HEK293 (cell line): ENCODE measurements around the gene BAG2.
A peak's percentile ranks its signal among the peaks of the same experiment; 100 is the strongest.

Experiments used
- CTCF ChIA-PET: fragments of 350-600 bp; formaldehyde crosslinking; extraction: SDS; loops from one replicate; lab custom pipeline; 2021; ENCODE audit warnings: antibody characterized with exemption; lab: Yijun Ruan, JAX
- POLR2A ChIA-PET: fragments of 300-600 bp; formaldehyde crosslinking; extraction: SDS; loops from one replicate; lab custom pipeline; 2020; ENCODE audit warnings: antibody characterized with exemption, inconsistent platforms; lab: Yijun Ruan, JAX
- H3K27ac ChIP-seq: fragments of 200-500 bp; sonication (Bioruptor generic); 2 replicates; pipeline ENCODE4 v1.5.1; 2014; ENCODE audit warnings: low read depth, low read length, control low read depth, inconsistent platforms; ENCODE audit errors: extremely low read depth
- H3K36me3 ChIP-seq, 2 experiments: fragments of 200-500 bp in 1 of 2; sonication (Bioruptor generic) in 1 of 2; 1 replicate in 1 of 2; 2 replicates in 1 of 2; pipeline ENCODE4 v1.5.1; 2014 to 2017; ENCODE audit warnings: inconsistent platforms in 2 of 2, low read length in 2 of 2; ENCODE audit not compliant: control insufficient read depth in 2 of 2, insufficient read depth in 1 of 2
- H3K4me1 ChIP-seq: fragments of 200-500 bp; sonication (Bioruptor generic); 2 replicates; pipeline ENCODE4 v1.5.1; 2014; ENCODE audit warnings: mild to moderate bottlenecking, low read length, inconsistent platforms; ENCODE audit not compliant: control insufficient read depth, insufficient read depth
- H3K4me3 ChIP-seq: 2 replicates; pipeline ENCODE4 v1.5.1; 2011; ENCODE audit warnings: low read depth, mild to moderate bottlenecking, control low read depth, low read length, moderate library complexity
- H3K9me3 ChIP-seq: fragments of 200-500 bp; sonication (Bioruptor generic); 2 replicates; pipeline ENCODE4 v1.5.1; 2014; ENCODE audit warnings: low read depth, low read length, inconsistent platforms; ENCODE audit not compliant: control insufficient read depth, insufficient read depth
- REPIN1 ChIP-seq: fragments of 450-650 bp; formaldehyde crosslinking; IDR thresholded peaks from 2 replicates; pipeline ENCODE4 v1.5.1; 2017; ENCODE audit warnings: missing biosample characterization, missing genetic modification characterization, low read depth
- SCRT2 ChIP-seq: fragments of 450-650 bp; formaldehyde crosslinking; IDR thresholded peaks from 2 replicates; pipeline ENCODE4 v1.5.1; 2016; ENCODE audit warnings: missing biosample characterization, missing genetic modification characterization
- SETDB1 ChIP-seq: IDR thresholded peaks from one replicate; pipeline ENCODE4 v1.6.1; 2017; ENCODE audit warnings: mild to moderate bottlenecking, low read length, moderate library complexity, mixed read lengths; ENCODE audit not compliant: insufficient read length
- SP2 ChIP-seq: fragments of 450-650 bp; formaldehyde crosslinking; IDR thresholded peaks from 2 replicates; pipeline ENCODE4 v1.5.1; 2016; ENCODE audit warnings: missing biosample characterization, missing genetic modification characterization
- SP3 ChIP-seq: fragments of 450-650 bp; formaldehyde crosslinking; IDR thresholded peaks from 2 replicates; pipeline ENCODE4 v1.5.1; 2016; ENCODE audit warnings: missing biosample characterization, missing genetic modification characterization
- TRIM28 ChIP-seq: IDR thresholded peaks from 2 replicates; pipeline ENCODE4 v1.6.1; 2011; ENCODE audit warnings: low read length, control low read depth, borderline replicate concordance
- ZBTB8A ChIP-seq: fragments of 450-650 bp; formaldehyde crosslinking; IDR thresholded peaks from 2 replicates; pipeline ENCODE4 v1.5.1; 2016; ENCODE audit warnings: missing biosample characterization, missing genetic modification characterization
- ZNF146 ChIP-seq: fragments of 450-650 bp; formaldehyde crosslinking; IDR thresholded peaks from 2 replicates; pipeline ENCODE4 v1.5.1; 2016; ENCODE audit warnings: missing biosample characterization, missing genetic modification characterization
- ZNF175 ChIP-seq: fragments of 450-650 bp; formaldehyde crosslinking; IDR thresholded peaks from 2 replicates; pipeline ENCODE4 v1.5.1; 2016; ENCODE audit warnings: missing biosample characterization, missing genetic modification characterization
- ZNF202 ChIP-seq: fragments of 450-650 bp; formaldehyde crosslinking; IDR thresholded peaks from 2 replicates; pipeline ENCODE4 v1.5.1; 2016; ENCODE audit warnings: missing biosample characterization, missing genetic modification characterization, borderline replicate concordance
- ZNF211 ChIP-seq: fragments of 450-650 bp; formaldehyde crosslinking; IDR thresholded peaks from 2 replicates; pipeline ENCODE4 v1.5.1; 2016; ENCODE audit warnings: low read depth, missing biosample characterization, missing genetic modification characterization
- ZNF23 ChIP-seq: fragments of 450-650 bp; formaldehyde crosslinking; IDR thresholded peaks from 2 replicates; pipeline ENCODE4 v1.5.1; 2016; ENCODE audit warnings: missing biosample characterization, missing genetic modification characterization, borderline replicate concordance
- ZNF354C ChIP-seq: fragments of 450-650 bp; formaldehyde crosslinking; IDR thresholded peaks from 2 replicates; pipeline ENCODE4 v1.5.1; 2016; ENCODE audit warnings: missing biosample characterization, missing genetic modification characterization, low read depth, borderline replicate concordance
- ZNF423 ChIP-seq: fragments of 450-650 bp; formaldehyde crosslinking; IDR thresholded peaks from 2 replicates; pipeline ENCODE4 v1.5.1; 2016; ENCODE audit warnings: missing biosample characterization, missing genetic modification characterization
- ZNF529 ChIP-seq: fragments of 450-650 bp; formaldehyde crosslinking; IDR thresholded peaks from 2 replicates; pipeline ENCODE4 v1.5.1; 2017; ENCODE audit warnings: missing genetic modification characterization, missing biosample characterization; ENCODE audit not compliant: insufficient replicate concordance
- ZNF549 ChIP-seq: fragments of 450-650 bp; IDR thresholded peaks from 2 replicates; pipeline ENCODE4 v1.5.1; 2018; ENCODE audit warnings: missing biosample characterization, missing genetic modification characterization, mild to moderate bottlenecking, inconsistent platforms, moderate library complexity
- ZNF558 ChIP-seq: fragments of 450-650 bp; formaldehyde crosslinking; IDR thresholded peaks from 2 replicates; pipeline ENCODE4 v1.5.1; 2016; ENCODE audit warnings: missing biosample characterization, missing genetic modification characterization
- ZNF560 ChIP-seq: fragments of 450-650 bp; formaldehyde crosslinking; IDR thresholded peaks from 2 replicates; pipeline ENCODE4 v1.5.1; 2017; ENCODE audit warnings: missing biosample characterization, missing genetic modification characterization, borderline replicate concordance
- ZNF561 ChIP-seq: fragments of 450-650 bp; IDR thresholded peaks from 2 replicates; pipeline ENCODE4 v1.5.1; 2018; ENCODE audit warnings: missing biosample characterization, missing genetic modification characterization, borderline replicate concordance
- ZSCAN23 ChIP-seq: fragments of 450-650 bp; formaldehyde crosslinking; IDR thresholded peaks from 2 replicates; pipeline ENCODE4 v1.5.1; 2016; ENCODE audit warnings: missing biosample characterization, missing genetic modification characterization
- TF ChIP-seq, protein P1 (sequence below): fragments of 450-650 bp; formaldehyde crosslinking; IDR thresholded peaks from 2 replicates; pipeline ENCODE4 v1.5.1; 2016; ENCODE audit warnings: missing biosample characterization, missing genetic modification characterization
- TF ChIP-seq, protein P2 (sequence below): fragments of 450-650 bp; formaldehyde crosslinking; IDR thresholded peaks from 2 replicates; pipeline ENCODE4 v1.5.1; 2016; ENCODE audit warnings: missing biosample characterization, missing genetic modification characterization
- TF ChIP-seq, protein P3 (sequence below): fragments of 450-650 bp; formaldehyde crosslinking; IDR thresholded peaks from 2 replicates; pipeline ENCODE4 v1.5.1; 2017; ENCODE audit warnings: missing biosample characterization, missing genetic modification characterization

BAG2 gene

DNA sequence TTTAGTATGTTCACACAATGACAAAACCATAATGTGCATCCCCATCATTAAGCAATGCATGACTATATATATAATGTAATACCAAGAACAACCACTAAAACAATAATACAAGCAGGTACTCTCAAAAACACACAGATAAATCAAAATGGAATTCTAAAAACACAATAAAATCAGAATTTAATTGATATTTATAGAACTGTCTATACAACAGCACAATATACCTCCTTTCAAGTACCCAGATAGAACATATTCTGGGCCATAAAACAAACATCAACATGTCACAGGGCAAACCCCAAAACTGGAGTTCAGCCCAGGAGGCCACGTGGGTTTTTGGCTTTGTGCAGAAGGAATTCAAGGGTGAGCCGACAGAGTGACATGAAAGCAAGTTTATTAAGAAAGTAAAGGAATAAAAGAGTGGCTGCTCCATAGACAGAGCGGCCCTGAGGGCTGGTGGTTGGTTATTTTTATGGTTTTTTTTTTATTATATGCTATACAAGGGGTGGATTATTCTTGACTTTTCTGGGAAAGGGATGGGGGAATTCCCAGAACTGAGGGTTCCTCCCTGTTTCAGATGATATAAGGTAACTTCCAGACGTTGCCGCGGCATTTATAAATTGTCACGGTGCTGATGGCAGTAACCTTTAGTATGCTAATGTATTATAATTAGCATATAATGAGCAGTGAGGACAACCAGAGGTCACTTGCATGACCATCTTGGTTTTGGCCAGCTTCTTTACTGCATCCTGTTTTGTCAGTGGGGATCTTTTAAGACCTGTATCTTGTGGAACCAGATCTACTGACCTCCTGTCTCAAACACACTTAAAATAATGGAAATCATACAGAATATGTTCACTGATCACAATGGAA lies 44.3 kb downstream of the BAG2 start:
- Histone ChIP-seq H3K9me3 (no peaks in the 10 kb centered on the region), H3K27ac (no peak overlapping the region), H3K4me3 (no peak overlapping the region), H3K36me3 (peaks cover 0 to 7% of the 10 kb centered on the region in 2 experiments; a peak in 1 of 3 replicates), H3K4me1 (no peaks in the 10 kb centered on the region)
- POLR2A ChIA-PET, result no interaction called here
- CTCF ChIA-PET, result interaction anchor here (0.5 to 0.7 kb wide), 3 partner anchors 50 to 256 kb away, joined by 3 read pairs; no protein-coding TSS in a partner anchor
- TF ChIP-seq ZBTB8A (tag by site-specific recombination) (no peak), ZSCAN23 (tag by site-specific recombination) (no peak), SP3 (tag by site-specific recombination) (no peak), ZNF354C (tag by site-specific recombination) (no peak)
- TF ChIP-seq, protein P1, sequence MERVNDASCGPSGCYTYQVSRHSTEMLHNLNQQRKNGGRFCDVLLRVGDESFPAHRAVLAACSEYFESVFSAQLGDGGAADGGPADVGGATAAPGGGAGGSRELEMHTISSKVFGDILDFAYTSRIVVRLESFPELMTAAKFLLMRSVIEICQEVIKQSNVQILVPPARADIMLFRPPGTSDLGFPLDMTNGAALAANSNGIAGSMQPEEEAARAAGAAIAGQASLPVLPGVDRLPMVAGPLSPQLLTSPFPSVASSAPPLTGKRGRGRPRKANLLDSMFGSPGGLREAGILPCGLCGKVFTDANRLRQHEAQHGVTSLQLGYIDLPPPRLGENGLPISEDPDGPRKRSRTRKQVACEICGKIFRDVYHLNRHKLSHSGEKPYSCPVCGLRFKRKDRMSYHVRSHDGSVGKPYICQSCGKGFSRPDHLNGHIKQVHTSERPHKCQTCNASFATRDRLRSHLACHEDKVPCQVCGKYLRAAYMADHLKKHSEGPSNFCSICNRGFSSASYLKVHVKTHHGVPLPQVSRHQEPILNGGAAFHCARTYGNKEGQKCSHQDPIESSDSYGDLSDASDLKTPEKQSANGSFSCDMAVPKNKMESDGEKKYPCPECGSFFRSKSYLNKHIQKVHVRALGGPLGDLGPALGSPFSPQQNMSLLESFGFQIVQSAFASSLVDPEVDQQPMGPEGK (tag by site-specific recombination), result no peak
- TF ChIP-seq, protein P2, sequence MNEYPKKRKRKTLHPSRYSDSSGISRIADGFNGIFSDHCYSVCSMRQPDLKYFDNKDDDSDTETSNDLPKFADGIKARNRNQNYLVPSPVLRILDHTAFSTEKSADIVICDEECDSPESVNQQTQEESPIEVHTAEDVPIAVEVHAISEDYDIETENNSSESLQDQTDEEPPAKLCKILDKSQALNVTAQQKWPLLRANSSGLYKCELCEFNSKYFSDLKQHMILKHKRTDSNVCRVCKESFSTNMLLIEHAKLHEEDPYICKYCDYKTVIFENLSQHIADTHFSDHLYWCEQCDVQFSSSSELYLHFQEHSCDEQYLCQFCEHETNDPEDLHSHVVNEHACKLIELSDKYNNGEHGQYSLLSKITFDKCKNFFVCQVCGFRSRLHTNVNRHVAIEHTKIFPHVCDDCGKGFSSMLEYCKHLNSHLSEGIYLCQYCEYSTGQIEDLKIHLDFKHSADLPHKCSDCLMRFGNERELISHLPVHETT, result no peak
- TF ChIP-seq, all 188 proteins: peak for 0

DNA sequence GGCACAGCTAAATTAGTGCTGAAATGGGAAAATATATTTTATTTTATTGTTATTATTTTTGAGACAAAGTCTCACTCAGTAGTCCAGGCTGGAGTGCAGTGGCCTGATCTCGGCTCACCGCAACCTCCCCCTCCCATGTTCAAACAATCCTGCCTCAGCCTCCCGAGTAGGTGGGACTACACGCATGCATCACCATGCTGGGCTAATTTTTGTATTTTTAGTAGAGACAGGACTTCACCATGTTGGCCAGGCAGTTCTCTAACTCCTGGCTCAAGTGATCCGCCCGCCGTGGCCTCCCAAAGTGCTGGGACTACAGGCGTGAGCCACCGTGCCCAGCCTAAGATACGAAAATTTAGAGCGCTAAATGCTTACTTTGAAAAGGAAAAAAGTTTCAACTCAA lies 45.1 kb downstream of the BAG2 start:
- TF ChIP-seq SP2, result no peak
- 0 out of 2 replicates have a peak, but pooled peaks have one; percentile 26 for TF ChIP-seq ZNF202 (tag by site-specific recombination)
- Histone ChIP-seq H3K36me3 (peaks cover 0 to 7% of the 10 kb centered on the region in 2 experiments; a peak in 1 of 3 replicates), H3K4me3 (no peak overlapping the region), H3K9me3 (no peaks in the 10 kb centered on the region), H3K4me1 (no peaks in the 10 kb centered on the region), H3K27ac (no peak overlapping the region)
- CTCF ChIA-PET, result interaction anchor here (0.5 to 0.7 kb wide), 4 partner anchors 9 to 257 kb away, joined by 3 to 4 read pairs (median 3); no protein-coding TSS in a partner anchor
- POLR2A ChIA-PET, result no interaction called here

DNA sequence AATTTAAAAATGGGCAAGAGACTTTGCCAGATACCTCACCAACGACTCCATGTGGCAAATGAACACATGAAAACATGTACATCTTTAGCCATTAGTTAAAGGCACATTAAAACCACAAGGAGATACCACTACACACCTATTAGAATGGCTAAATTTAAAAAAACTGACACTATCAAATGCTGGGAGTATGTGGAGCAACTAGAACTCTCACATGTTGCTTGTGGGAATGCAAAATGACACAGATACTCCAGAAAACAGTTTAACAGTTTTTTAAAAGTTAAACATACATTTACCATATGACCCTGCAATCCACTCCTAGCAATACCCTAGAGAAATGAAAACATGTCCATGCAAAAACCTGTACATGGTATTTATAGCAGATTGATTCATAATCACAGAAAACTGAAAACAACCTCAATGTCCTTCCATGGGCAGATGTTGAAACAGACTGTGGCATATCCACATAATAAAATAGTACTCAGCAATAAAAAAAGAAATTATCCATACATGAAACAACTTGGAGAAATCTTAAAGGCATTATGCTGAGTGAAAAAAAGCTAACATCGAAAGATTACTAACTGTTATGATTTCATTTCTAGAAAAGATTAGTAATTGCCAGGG lies 48.1 kb downstream of the BAG2 start:
- TF ChIP-seq ZNF175 (tag by site-specific recombination) (no peak), REPIN1 (tag by site-specific recombination) (no peak), ZNF549 (tag by site-specific recombination) (peak; percentile 41; the same call in 1 of the 2 replicates), SCRT2 (tag by site-specific recombination) (peak; percentile 70), ZNF211 (tag by site-specific recombination) (no peak), ZNF558 (0 out of 2 replicates have a peak, but pooled peaks have one; percentile 21), SETDB1 (peak; percentile 73), ZNF423 (tag by site-specific recombination) (no peak), ZNF561 (tag by site-specific recombination) (no peak), TRIM28 (peak; percentile 70; the same call in 1 of the 2 replicates), ZNF23 (tag by site-specific recombination) (no peak), ZNF146 (0 out of 2 replicates have a peak, but pooled peaks have one; percentile 6), ZNF560 (no peak), ZNF529 (tag by site-specific recombination) (peak; percentile 6)
- TF ChIP-seq, protein P3, sequence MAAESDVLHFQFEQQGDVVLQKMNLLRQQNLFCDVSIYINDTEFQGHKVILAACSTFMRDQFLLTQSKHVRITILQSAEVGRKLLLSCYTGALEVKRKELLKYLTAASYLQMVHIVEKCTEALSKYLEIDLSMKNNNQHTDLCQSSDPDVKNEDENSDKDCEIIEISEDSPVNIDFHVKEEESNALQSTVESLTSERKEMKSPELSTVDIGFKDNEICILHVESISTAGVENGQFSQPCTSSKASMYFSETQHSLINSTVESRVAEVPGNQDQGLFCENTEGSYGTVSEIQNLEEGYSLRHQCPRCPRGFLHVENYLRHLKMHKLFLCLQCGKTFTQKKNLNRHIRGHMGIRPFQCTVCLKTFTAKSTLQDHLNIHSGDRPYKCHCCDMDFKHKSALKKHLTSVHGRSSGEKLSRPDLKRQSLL (tag by site-specific recombination), result no peak
- TF ChIP-seq, all 188 proteins: peak for 7
- Histone ChIP-seq H3K9me3 (no peaks in the 10 kb centered on the region), H3K4me3 (no peak overlapping the region), H3K27ac (no peak overlapping the region), H3K4me1 (peaks cover 12% of the 10 kb centered on the region), H3K36me3 (peaks cover 0 to 7% of the 10 kb centered on the region in 2 experiments; a peak in 1 of 3 replicates)
- POLR2A ChIA-PET, result no interaction called here
- CTCF ChIA-PET, result no interaction called here
